Esophagus muscularis mucosa (tissue), 3 donors: ENCODE measurements around the gene PHACTR1.

ENCODE experiments used
- POLR2A ChIP-seq: fragments of 450-650 bp; IDR thresholded peaks from one replicate; pipeline ENCODE4 v1.6.1; 2017; ENCODE audit warnings: antibody characterized with exemption, moderate library complexity, mild to moderate bottlenecking, low read depth
- TF ChIP-seq, protein P1 (sequence below), 3 experiments: fragments of 200-600 bp in 2 of 3; fragments of 450-650 bp in 1 of 3; sonication (generic) in 2 of 3; IDR thresholded peaks; one replicate each; pipeline ENCODE4 v1.5.1; 2017 to 2019; ENCODE audit warnings: antibody characterized with exemption in 3 of 3, mild to moderate bottlenecking in 2 of 3, moderate library complexity in 1 of 3

DNA sequence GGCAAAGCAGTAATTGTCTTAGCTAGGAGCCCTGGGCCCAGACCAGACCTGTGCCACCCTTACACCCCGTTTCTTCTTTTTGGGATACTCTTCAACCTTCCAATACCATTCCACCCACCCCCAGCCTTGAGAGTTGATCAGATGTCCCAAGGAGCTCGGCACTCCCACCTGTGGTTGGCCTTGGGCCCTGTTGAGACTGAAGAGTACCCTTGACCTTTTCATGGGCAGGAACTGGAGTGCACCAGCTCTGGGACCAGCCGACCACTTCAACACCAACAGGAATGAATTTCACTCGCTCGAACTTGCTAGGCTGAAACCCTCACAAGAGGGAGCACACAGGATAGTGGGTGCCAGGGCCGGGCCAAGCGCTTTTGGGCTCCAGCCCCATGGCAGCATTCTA lies 273.6 kb downstream of the PHACTR1 start:
- TF ChIP-seq, protein P1, sequence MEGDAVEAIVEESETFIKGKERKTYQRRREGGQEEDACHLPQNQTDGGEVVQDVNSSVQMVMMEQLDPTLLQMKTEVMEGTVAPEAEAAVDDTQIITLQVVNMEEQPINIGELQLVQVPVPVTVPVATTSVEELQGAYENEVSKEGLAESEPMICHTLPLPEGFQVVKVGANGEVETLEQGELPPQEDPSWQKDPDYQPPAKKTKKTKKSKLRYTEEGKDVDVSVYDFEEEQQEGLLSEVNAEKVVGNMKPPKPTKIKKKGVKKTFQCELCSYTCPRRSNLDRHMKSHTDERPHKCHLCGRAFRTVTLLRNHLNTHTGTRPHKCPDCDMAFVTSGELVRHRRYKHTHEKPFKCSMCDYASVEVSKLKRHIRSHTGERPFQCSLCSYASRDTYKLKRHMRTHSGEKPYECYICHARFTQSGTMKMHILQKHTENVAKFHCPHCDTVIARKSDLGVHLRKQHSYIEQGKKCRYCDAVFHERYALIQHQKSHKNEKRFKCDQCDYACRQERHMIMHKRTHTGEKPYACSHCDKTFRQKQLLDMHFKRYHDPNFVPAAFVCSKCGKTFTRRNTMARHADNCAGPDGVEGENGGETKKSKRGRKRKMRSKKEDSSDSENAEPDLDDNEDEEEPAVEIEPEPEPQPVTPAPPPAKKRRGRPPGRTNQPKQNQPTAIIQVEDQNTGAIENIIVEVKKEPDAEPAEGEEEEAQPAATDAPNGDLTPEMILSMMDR (IDR thresholded peaks at IDR 0.05): no peak
- TF ChIP-seq POLR2A: no peak
